ENCODE data around the gene RGS6. TPM values are rescaled to one million over a fixed set of nuclear protein-coding genes. Genes with fewer than 3 reads are reported as not detected.

RGS6 gene
- total and polyA plus RNA-seq, 2 donors (not counting 1 experiment from before 2014, with no cell fraction given): not detected

DNA sequence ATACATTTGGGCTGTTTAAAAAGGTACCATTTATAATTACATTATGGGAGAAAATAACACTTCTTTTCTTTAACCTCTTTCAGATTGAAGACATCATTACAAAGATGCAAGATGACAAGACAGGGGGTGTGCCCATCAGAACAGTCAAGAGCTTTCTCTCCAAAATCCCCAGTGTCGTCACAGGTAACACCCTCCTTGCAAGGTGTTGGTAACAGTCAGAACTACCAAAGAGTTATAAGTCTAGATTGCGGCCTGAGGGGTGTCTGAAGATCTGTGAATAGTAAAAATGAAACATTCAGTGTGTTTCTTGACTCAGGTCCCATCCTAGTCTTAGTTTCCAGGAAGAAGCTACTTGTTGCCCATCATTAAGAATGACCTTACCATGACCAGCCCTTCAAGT lies 419.8 kb downstream of the RGS6 start:
- no peaks in the 10 kb centered on the region for H3K79me2 ChIP-seq (ENCODE audit: control insufficient read depth, insufficient read depth, low read length)
- H3K4me2 ChIP-seq (ENCODE audit: extremely low read depth, insufficient read depth, low read length): no peak overlapping the region
- no peak overlapping the region for H3K9ac ChIP-seq (ENCODE audit: insufficient read depth, low read length)
- H4K20me1 ChIP-seq (ENCODE audit: control insufficient read depth, extremely low read depth, insufficient read depth, low read length): no peaks in the 10 kb centered on the region
- no peak for TF ChIP-seq EZH2 (IDR thresholded peaks at IDR 0.05; ENCODE audit: low read length, missing control alignments)
- TF ChIP-seq, protein P1, sequence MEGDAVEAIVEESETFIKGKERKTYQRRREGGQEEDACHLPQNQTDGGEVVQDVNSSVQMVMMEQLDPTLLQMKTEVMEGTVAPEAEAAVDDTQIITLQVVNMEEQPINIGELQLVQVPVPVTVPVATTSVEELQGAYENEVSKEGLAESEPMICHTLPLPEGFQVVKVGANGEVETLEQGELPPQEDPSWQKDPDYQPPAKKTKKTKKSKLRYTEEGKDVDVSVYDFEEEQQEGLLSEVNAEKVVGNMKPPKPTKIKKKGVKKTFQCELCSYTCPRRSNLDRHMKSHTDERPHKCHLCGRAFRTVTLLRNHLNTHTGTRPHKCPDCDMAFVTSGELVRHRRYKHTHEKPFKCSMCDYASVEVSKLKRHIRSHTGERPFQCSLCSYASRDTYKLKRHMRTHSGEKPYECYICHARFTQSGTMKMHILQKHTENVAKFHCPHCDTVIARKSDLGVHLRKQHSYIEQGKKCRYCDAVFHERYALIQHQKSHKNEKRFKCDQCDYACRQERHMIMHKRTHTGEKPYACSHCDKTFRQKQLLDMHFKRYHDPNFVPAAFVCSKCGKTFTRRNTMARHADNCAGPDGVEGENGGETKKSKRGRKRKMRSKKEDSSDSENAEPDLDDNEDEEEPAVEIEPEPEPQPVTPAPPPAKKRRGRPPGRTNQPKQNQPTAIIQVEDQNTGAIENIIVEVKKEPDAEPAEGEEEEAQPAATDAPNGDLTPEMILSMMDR (conservative IDR thresholded peaks at IDR 0.05 in 1 of 2, IDR thresholded peaks at IDR 0.05 in 1 of 2; ENCODE audit: low read depth in 1 of 2, low read length in 2 of 2): no peak
- H3K27ac ChIP-seq (ENCODE audit: insufficient read depth, low read length): no peak overlapping the region
- no peak overlapping the region for H3K4me3 ChIP-seq (replicated peaks in 1 of 4; ENCODE audit: control extremely low read depth in 1 of 4, insufficient read depth in 1 of 4, low read depth in 3 of 4, low read length in 4 of 4)
- H3K36me3 ChIP-seq (ENCODE audit: control insufficient read depth, insufficient read depth, low read length): no peaks in the 10 kb centered on the region
- no peaks in the 10 kb centered on the region for H3K4me1 ChIP-seq (ENCODE audit: control insufficient read depth, extremely low read depth, insufficient read depth, low read length)
- H2AFZ ChIP-seq (ENCODE audit: low read length): no peak overlapping the region
- no peaks in the 10 kb centered on the region for H3K27me3 ChIP-seq (ENCODE audit: control insufficient read depth, insufficient read depth, low read length)
- no peaks in the 10 kb centered on the region for H3K9me3 ChIP-seq (ENCODE audit: control insufficient read depth, insufficient read depth, low read depth, low read length)
- DNase-seq (ENCODE audit: low read depth in 2 of 2): no peak

DNA sequence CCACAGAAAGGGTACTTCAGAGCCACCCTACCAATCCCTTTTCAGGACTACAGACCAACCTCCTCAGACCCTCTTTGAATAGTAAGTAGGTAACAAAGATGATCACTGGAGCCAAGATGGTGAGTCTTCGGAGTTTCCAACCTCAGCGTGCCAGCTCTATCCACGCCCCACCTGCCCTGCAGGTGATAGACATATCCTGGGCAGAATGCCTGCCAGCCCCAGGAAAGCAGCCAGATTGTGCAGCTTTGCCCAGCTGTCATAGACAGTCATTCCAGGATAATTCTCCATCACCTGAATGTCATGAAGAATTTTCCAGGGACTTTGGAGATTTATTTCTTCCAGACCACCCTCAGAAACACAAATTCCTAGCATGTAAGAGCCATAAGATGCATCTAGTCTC lies 434.4 kb downstream of the RGS6 start:
- H3K79me2 ChIP-seq (ENCODE audit: control insufficient read depth, insufficient read depth, low read length): no peaks in the 10 kb centered on the region
- H3K9me3 ChIP-seq (ENCODE audit: control insufficient read depth, insufficient read depth, low read depth, low read length): no peaks in the 10 kb centered on the region
- no peaks in the 10 kb centered on the region for H3K27me3 ChIP-seq (ENCODE audit: control insufficient read depth, insufficient read depth, low read length)
- H4K20me1 ChIP-seq (ENCODE audit: control insufficient read depth, extremely low read depth, insufficient read depth, low read length): no peaks in the 10 kb centered on the region
- no peaks in the 10 kb centered on the region for H3K4me1 ChIP-seq (ENCODE audit: control insufficient read depth, extremely low read depth, insufficient read depth, low read length)
- no peak overlapping the region for H3K4me2 ChIP-seq (ENCODE audit: extremely low read depth, insufficient read depth, low read length)
- no peak overlapping the region for H3K4me3 ChIP-seq (replicated peaks in 1 of 4; ENCODE audit: control extremely low read depth in 1 of 4, insufficient read depth in 1 of 4, low read depth in 3 of 4, low read length in 4 of 4)
- TF ChIP-seq, protein P1 (conservative IDR thresholded peaks at IDR 0.05 in 1 of 2, IDR thresholded peaks at IDR 0.05 in 1 of 2; ENCODE audit: low read depth in 1 of 2, low read length in 2 of 2): no peak
- TF ChIP-seq EZH2 (IDR thresholded peaks at IDR 0.05; ENCODE audit: low read length, missing control alignments): no peak
- no peak overlapping the region for H3K9ac ChIP-seq (ENCODE audit: insufficient read depth, low read length)
- H3K36me3 ChIP-seq (ENCODE audit: control insufficient read depth, insufficient read depth, low read length): no peaks in the 10 kb centered on the region
- DNase-seq (ENCODE audit: low read depth in 2 of 2): no peak
- H3K27ac ChIP-seq (ENCODE audit: insufficient read depth, low read length): no peak overlapping the region
- no peak overlapping the region for H2AFZ ChIP-seq (ENCODE audit: low read length)

DNA sequence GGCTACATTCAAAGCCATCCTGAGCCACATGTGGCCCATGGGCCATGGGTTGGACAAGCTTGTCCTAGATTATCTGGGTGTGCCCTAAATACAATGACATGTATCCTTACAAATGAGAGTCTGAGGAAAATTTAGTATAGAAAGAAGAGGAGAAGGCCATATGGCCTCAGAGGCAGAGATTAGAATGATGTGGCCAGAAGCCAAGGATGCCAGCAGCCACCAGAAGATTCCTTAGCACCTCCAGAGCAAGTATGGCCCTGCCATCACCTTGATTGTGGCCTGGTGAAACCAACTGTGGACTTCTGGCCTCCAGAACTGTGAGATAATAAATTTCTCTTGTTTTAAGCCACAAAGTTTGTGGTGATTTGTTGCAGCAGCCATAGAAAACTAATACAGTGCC lies 436.9 kb downstream of the RGS6 start:
- no peak for DNase-seq (ENCODE audit: low read depth in 2 of 2)
- Histone ChIP-seq H3K27me3 (ENCODE audit: control insufficient read depth, insufficient read depth, low read length) (no peaks in the 10 kb centered on the region), H3K36me3 (ENCODE audit: control insufficient read depth, insufficient read depth, low read length) (no peaks in the 10 kb centered on the region), H3K4me1 (ENCODE audit: control insufficient read depth, extremely low read depth, insufficient read depth, low read length) (no peaks in the 10 kb centered on the region), H2AFZ (ENCODE audit: low read length) (no peak overlapping the region), H3K9me3 (ENCODE audit: control insufficient read depth, insufficient read depth, low read depth, low read length) (no peaks in the 10 kb centered on the region), H3K27ac (ENCODE audit: insufficient read depth, low read length) (no peak overlapping the region), H3K9ac (ENCODE audit: insufficient read depth, low read length) (no peak overlapping the region), H3K4me3 (replicated peaks in 1 of 4; ENCODE audit: control extremely low read depth in 1 of 4, insufficient read depth in 1 of 4, low read depth in 3 of 4, low read length in 4 of 4) (no peak overlapping the region), H3K79me2 (ENCODE audit: control insufficient read depth, insufficient read depth, low read length) (no peaks in the 10 kb centered on the region), H3K4me2 (ENCODE audit: extremely low read depth, insufficient read depth, low read length) (no peak overlapping the region), H4K20me1 (ENCODE audit: control insufficient read depth, extremely low read depth, insufficient read depth, low read length) (no peaks in the 10 kb centered on the region)
- no peak for TF ChIP-seq EZH2 (IDR thresholded peaks at IDR 0.05; ENCODE audit: low read length, missing control alignments)
- TF ChIP-seq, protein P1 (conservative IDR thresholded peaks at IDR 0.05 in 1 of 2, IDR thresholded peaks at IDR 0.05 in 1 of 2; ENCODE audit: low read depth in 1 of 2, low read length in 2 of 2): no peak

All from fibroblast of lung (primary cell).